Left renal cortex interstitium (tissue), 4 donors: ENCODE data around the gene PLEKHS1. TPM values are rescaled to one million over a fixed set of nuclear protein-coding genes. Genes with fewer than 3 reads are reported as not detected.
"Not testable (repeated sequence)": the region's sequence is repeated elsewhere in the genome, so short reads cannot be mapped to it uniquely, and the experiment has no call there.

Experiments
- DNase-seq, 4 donors: peaks; one replicate each; pipeline ENCODE4 v3.0.0-alpha.2; 2013; ENCODE audit warnings: low read depth in 4 of 4, low spot score in 2 of 4, missing footprints in 1 of 4
- polyA plus RNA-seq, 4 donors: library from polyadenylated mRNA; unstranded; fragments of 120-200 nt; gene quantifications; one replicate each; pipeline ENCODE4 v1.2.1, GENCODE V29; 2013; ENCODE audit not compliant: insufficient read length in 4 of 4

PLEKHS1 gene
- polyA plus RNA-seq, 4 donors: 0.13 to 0.24 (median 0.21) TPM; not detected in 1

GRCh38 chr10:113782986-113783704 is 31.7 kb downstream of the PLEKHS1 start:
- DNase-seq: no peak

GRCh38 chr10:113788604-113789083 is 37.2 kb downstream of the PLEKHS1 start:
- no peak for DNase-seq

DNA sequence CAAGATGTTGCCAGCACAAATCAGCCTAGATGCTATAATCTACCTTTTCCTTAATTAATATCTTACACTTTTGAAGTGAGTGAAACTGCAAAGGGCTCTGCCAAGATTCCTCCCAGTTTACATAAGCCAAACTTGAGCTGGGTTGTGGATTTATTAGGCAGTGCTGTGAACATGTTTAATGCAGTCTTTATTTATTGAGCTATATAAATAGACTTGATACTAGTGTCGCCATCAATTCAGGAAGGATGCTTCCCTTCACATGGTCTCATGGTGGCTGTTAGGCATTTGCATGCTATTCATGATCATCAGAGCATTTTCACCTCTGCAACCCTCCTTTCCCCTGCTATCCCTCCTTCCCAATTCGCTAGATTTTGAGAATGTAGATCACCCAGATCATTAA is 40.2 kb downstream of the PLEKHS1 start:
- DNase-seq: no peak

GRCh38 chr10:113801569-113801968 is 50.1 kb downstream of the PLEKHS1 start:
- no peak for DNase-seq

DNA sequence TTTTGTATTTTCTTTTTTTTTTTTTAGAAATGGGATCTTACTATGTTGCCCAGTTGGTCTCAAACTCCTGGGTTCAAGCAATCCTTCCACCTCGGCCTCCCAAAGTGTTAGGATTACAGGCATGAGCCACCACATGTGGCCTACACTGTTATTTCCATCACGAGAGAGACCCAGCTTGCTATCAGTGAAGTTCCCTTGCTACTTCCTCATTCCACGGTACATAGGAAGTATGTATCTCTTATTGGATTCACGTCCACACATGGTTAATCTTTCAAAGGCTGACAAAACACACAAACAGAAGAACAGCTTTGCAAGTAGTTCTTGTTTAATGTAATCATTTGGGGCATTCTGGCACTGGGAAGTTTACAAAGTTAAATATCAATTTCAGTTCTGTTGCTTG is 51.5 kb downstream of the PLEKHS1 start:
- no peak for DNase-seq

- no peak for DNase-seq
Observed at GRCh38 chr10:113806503-113806902, 55.0 kb downstream of the PLEKHS1 start.

DNA sequence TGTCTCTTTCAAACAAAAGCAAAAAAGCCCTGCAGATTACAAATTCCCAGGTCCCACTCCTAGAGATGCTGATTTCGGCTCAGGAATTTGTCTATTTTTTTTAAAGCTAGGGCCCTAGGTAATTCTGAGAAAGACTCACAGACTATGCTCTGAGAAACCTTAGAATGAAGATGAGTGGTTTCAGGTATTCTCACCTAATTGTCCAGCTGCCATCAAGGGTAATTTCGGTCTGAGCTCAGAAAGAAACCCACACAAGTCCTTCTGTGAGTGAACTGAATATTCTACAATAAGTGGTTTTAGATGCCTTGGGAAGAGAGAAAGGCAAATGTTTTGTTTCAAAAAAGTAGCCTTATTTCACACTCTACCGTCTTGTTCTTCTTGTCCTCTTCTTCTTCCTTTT is 56.7 kb downstream of the PLEKHS1 start:
- no peak for DNase-seq

- DNase-seq: not testable (repeated sequence)
Observed at GRCh38 chr10:113814700-113815099, 63.2 kb downstream of the PLEKHS1 start.

- DNase-seq: no peak
Observed at GRCh38 chr10:113819989-113820388, 68.5 kb downstream of the PLEKHS1 start.

- DNase-seq: no peak
Observed at GRCh38 chr10:113820507-113820906, 69.0 kb downstream of the PLEKHS1 start.

DNA sequence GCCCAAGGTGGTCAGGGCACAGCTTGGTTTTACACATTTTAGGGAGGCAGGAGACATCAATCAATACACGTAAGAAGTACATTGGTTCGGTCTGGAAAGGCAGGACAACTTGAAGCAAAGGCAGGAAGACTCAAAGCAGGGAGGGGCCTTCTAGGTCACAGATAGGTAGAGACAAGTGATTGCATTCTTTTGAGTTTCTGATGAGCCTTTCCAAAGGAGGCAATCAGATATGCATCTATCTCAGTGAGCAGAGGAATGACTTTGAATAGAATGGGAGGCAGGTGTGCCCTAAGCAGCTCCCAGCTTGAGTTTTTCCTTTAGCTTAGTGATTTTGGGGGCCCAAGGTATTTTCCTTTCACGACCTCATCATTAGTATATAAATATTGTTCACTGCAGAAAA is 69.8 kb downstream of the PLEKHS1 start:
- not testable (repeated sequence) for DNase-seq

- no peak for DNase-seq
Observed at GRCh38 chr10:113822174-113822573, 70.7 kb downstream of the PLEKHS1 start.

- no peak for DNase-seq
Observed at GRCh38 chr10:113823389-113823788, 71.9 kb downstream of the PLEKHS1 start.

GRCh38 chr10:113825791-113826190 is 74.3 kb downstream of the PLEKHS1 start:
- DNase-seq: no peak

DNA sequence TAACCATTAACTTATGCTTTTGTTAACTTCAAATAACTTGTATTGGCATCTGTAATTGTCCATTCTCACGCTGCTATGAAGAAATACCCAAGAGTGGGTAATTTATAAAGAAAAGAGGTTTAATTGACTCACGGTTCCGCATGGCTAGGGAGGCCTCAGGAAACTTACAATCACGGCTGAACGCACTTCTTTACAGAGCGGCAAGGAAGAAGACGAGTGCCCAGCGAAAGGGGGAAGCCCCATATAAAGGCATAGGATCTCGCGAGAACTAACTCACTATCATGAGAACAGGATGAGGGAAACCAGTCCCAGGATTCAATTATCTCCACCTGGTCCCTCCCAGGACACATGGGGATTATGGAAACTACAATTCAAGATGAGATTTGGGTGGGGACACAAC is 77.1 kb downstream of the PLEKHS1 start:
- not testable (repeated sequence) for DNase-seq

Other genes starting within 250 kb of the PLEKHS1 start
- 1 to 10 TPM in 1 of 4 donors, under 1 TPM in 3; 0.39 to 1.6 (median 0.69) TPM for gene HABP2, start 198.6 kb upstream of the PLEKHS1 start, polyA plus RNA-seq
- under 1 TPM in 2 of 4 donors, not detected in 2; 0.03 TPM for gene NRAP, start 87.6 kb upstream of the PLEKHS1 start, polyA plus RNA-seq
- 10 to 100 TPM; 24.7 to 31.2 (median 28.6) TPM for gene CASP7, start 71.8 kb upstream of the PLEKHS1 start, polyA plus RNA-seq
- 10 to 100 TPM; 12.5 to 15.8 (median 14.1) TPM for gene DCLRE1A, start 102.4 kb downstream of the PLEKHS1 start, polyA plus RNA-seq
- 10 to 100 TPM; 15.8 to 31.1 (median 20.4) TPM for gene NHLRC2, start 103.0 kb downstream of the PLEKHS1 start, polyA plus RNA-seq